ENCODE results near the gene CACNG4. TPM values are rescaled to one million over a fixed set of nuclear protein-coding genes. Genes with fewer than 3 reads are reported as not detected.

The CACNG4 gene
- total RNA-seq, 1 donor from 2014 or later, result not detected

GRCh38 chr17:67047382-67047781 lies 82.9 kb downstream of the CACNG4 start:
- Mint-ChIP-seq H3K27ac (no peak overlapping the region), H3K36me3 (ENCODE audit: low read depth) (no peaks in the 10 kb centered on the region), H3K27me3 (peaks cover 3% of the 10 kb centered on the region), H3K4me3 (no peak overlapping the region), H3K9me3 (peaks cover 12% of the 10 kb centered on the region), H3K4me1 (no peaks in the 10 kb centered on the region)
- intact Hi-C loops (cut with micrococcal nuclease), result no loop called here
- no peak for DNase-seq

GRCh38 chr17:67049025-67049739 lies 84.7 kb downstream of the CACNG4 start:
- H3K27me3 Mint-ChIP-seq, result peaks cover 3% of the 10 kb centered on the region
- no peak overlapping the region for H3K27ac Mint-ChIP-seq
- intact Hi-C loops (cut with micrococcal nuclease), result no loop called here
- no peak overlapping the region for H3K4me3 Mint-ChIP-seq
- no peaks in the 10 kb centered on the region for H3K4me1 Mint-ChIP-seq
- peaks cover 12% of the 10 kb centered on the region for H3K9me3 Mint-ChIP-seq
- H3K36me3 Mint-ChIP-seq (ENCODE audit: low read depth), result no peaks in the 10 kb centered on the region
- no peak for DNase-seq

- Mint-ChIP-seq H3K27me3 (peaks cover 3% of the 10 kb centered on the region), H3K36me3 (ENCODE audit: low read depth) (no peaks in the 10 kb centered on the region), H3K27ac (no peak overlapping the region), H3K4me1 (no peaks in the 10 kb centered on the region), H3K9me3 (peaks cover 12% of the 10 kb centered on the region), H3K4me3 (no peak overlapping the region)
- intact Hi-C loops (cut with micrococcal nuclease), result no loop called here
- DNase-seq, result no peak
These were observed 85.6 kb downstream of the CACNG4 start for GRCh38 chr17:67050066-67050465.

GRCh38 chr17:67050471-67051154 lies 86.1 kb downstream of the CACNG4 start:
- no peak for DNase-seq
- H3K36me3 Mint-ChIP-seq (ENCODE audit: low read depth), result no peaks in the 10 kb centered on the region

GRCh38 chr17:67051155-67051538 lies 86.6 kb downstream of the CACNG4 start:
- peaks cover 3% of the 10 kb centered on the region for H3K27me3 Mint-ChIP-seq
- DNase-seq, result no peak
- H3K4me1 Mint-ChIP-seq, result no peaks in the 10 kb centered on the region
- H3K9me3 Mint-ChIP-seq, result peaks cover 12% of the 10 kb centered on the region
- no peak overlapping the region for H3K27ac Mint-ChIP-seq
- intact Hi-C loops (cut with micrococcal nuclease), result no loop called here
- no peak overlapping the region for H3K4me3 Mint-ChIP-seq
- no peaks in the 10 kb centered on the region for H3K36me3 Mint-ChIP-seq (ENCODE audit: low read depth)

More at GRCh38 chr17:67050471-67051154, 86.1 kb downstream of the CACNG4 start:
- peaks cover 12% of the 10 kb centered on the region for H3K9me3 Mint-ChIP-seq
- intact Hi-C loops (cut with micrococcal nuclease), result no loop called here
- H3K27ac Mint-ChIP-seq, result no peak overlapping the region
- no peak overlapping the region for H3K4me3 Mint-ChIP-seq
- no peaks in the 10 kb centered on the region for H3K4me1 Mint-ChIP-seq
- H3K27me3 Mint-ChIP-seq, result peaks cover 3% of the 10 kb centered on the region

GRCh38 chr17:67051837-67052236 lies 87.3 kb downstream of the CACNG4 start:
- intact Hi-C loops (cut with micrococcal nuclease), result no loop called here
- Mint-ChIP-seq H3K4me1 (no peaks in the 10 kb centered on the region), H3K9me3 (peaks cover 12% of the 10 kb centered on the region)

GRCh38 chr17:67052720-67053437 lies 88.4 kb downstream of the CACNG4 start:
- Mint-ChIP-seq H3K4me3 (no peak overlapping the region), H3K4me1 (no peaks in the 10 kb centered on the region), H3K27ac (no peak overlapping the region)

More at GRCh38 chr17:67051837-67052236, 87.3 kb downstream of the CACNG4 start:
- H3K27me3 Mint-ChIP-seq, result peaks cover 3% of the 10 kb centered on the region
- no peak overlapping the region for H3K27ac Mint-ChIP-seq
- no peak for DNase-seq
- no peaks in the 10 kb centered on the region for H3K36me3 Mint-ChIP-seq (ENCODE audit: low read depth)
- H3K4me3 Mint-ChIP-seq, result no peak overlapping the region

GRCh38 chr17:67053438-67054000 lies 89.0 kb downstream of the CACNG4 start:
- H3K27me3 Mint-ChIP-seq, result peaks cover 3% of the 10 kb centered on the region
- H3K9me3 Mint-ChIP-seq, result peaks cover 11% of the 10 kb centered on the region
- no peak overlapping the region for H3K27ac Mint-ChIP-seq
- H3K36me3 Mint-ChIP-seq (ENCODE audit: low read depth), result no peaks in the 10 kb centered on the region
- DNase-seq, result no peak
- intact Hi-C loops (cut with micrococcal nuclease), result no loop called here
- no peaks in the 10 kb centered on the region for H3K4me1 Mint-ChIP-seq
- no peak overlapping the region for H3K4me3 Mint-ChIP-seq

More at GRCh38 chr17:67052720-67053437, 88.4 kb downstream of the CACNG4 start:
- peaks cover 3% of the 10 kb centered on the region for H3K27me3 Mint-ChIP-seq
- intact Hi-C loops (cut with micrococcal nuclease), result no loop called here
- peaks cover 12% of the 10 kb centered on the region for H3K9me3 Mint-ChIP-seq
- H3K36me3 Mint-ChIP-seq (ENCODE audit: low read depth), result no peaks in the 10 kb centered on the region
- no peak for DNase-seq

- H3K9me3 Mint-ChIP-seq, result peaks cover 5% of the 10 kb centered on the region
- DNase-seq, result no peak
- H3K36me3 Mint-ChIP-seq (ENCODE audit: low read depth), result no peaks in the 10 kb centered on the region
These were observed 89.6 kb downstream of the CACNG4 start for GRCh38 chr17:67054011-67054591.

GRCh38 chr17:67054608-67055007 lies 90.1 kb downstream of the CACNG4 start:
- intact Hi-C loops (cut with micrococcal nuclease), result no loop called here
- Mint-ChIP-seq H3K36me3 (ENCODE audit: low read depth) (no peaks in the 10 kb centered on the region), H3K27me3 (peaks cover 3% of the 10 kb centered on the region), H3K4me1 (no peaks in the 10 kb centered on the region), H3K4me3 (no peak overlapping the region), H3K27ac (no peak overlapping the region), H3K9me3 (peaks cover 5% of the 10 kb centered on the region)
- no peak for DNase-seq

More at GRCh38 chr17:67054011-67054591, 89.6 kb downstream of the CACNG4 start:
- peaks cover 3% of the 10 kb centered on the region for H3K27me3 Mint-ChIP-seq
- H3K4me1 Mint-ChIP-seq, result no peaks in the 10 kb centered on the region
- H3K27ac Mint-ChIP-seq, result no peak overlapping the region
- no peak overlapping the region for H3K4me3 Mint-ChIP-seq
- intact Hi-C loops (cut with micrococcal nuclease), result no loop called here

GRCh38 chr17:67055041-67055443 lies 90.5 kb downstream of the CACNG4 start:
- no peak overlapping the region for H3K4me3 Mint-ChIP-seq
- DNase-seq, result no peak
- peaks cover 3% of the 10 kb centered on the region for H3K27me3 Mint-ChIP-seq
- intact Hi-C loops (cut with micrococcal nuclease), result no loop called here
- H3K9me3 Mint-ChIP-seq, result peaks cover 2% of the 10 kb centered on the region
- no peaks in the 10 kb centered on the region for H3K36me3 Mint-ChIP-seq (ENCODE audit: low read depth)
- H3K4me1 Mint-ChIP-seq, result no peaks in the 10 kb centered on the region
- H3K27ac Mint-ChIP-seq, result no peak overlapping the region

GRCh38 chr17:67055811-67056745 lies 91.6 kb downstream of the CACNG4 start:
- intact Hi-C loops (cut with micrococcal nuclease), result no loop called here
- no peak for DNase-seq
- H3K4me1 Mint-ChIP-seq, result no peaks in the 10 kb centered on the region
- H3K27me3 Mint-ChIP-seq, result peaks cover 3% of the 10 kb centered on the region
- H3K36me3 Mint-ChIP-seq (ENCODE audit: low read depth), result no peaks in the 10 kb centered on the region
- H3K9me3 Mint-ChIP-seq, result no peaks in the 10 kb centered on the region
- H3K4me3 Mint-ChIP-seq, result no peak overlapping the region
- H3K27ac Mint-ChIP-seq, result no peak overlapping the region

All from activated CD4-positive, alpha-beta T cell treated with anti-CD3 and anti-CD28 coated beads, Interleukin-2, amount 10 ng/mL, durations not matched to agents 24 days and 14 days (primary cell).